Left kidney (tissue), 2 donors: ENCODE results near the gene FKBP8. TPM values are rescaled to one million over a fixed set of nuclear protein-coding genes. Genes with fewer than 3 reads are reported as not detected.
"Not testable (repeated sequence)": the region's sequence is repeated elsewhere in the genome, so short reads cannot be mapped to it uniquely, and the experiment has no call there.

Experiments used
- DNase-seq: peaks from one replicate; pipeline ENCODE4 v3.0.0-alpha.2; 2013
- polyA plus RNA-seq: library from polyadenylated mRNA; unstranded; fragments of 120-200 nt; gene quantifications from one replicate; pipeline ENCODE4 v1.2.1, GENCODE V29; 2013; ENCODE audit not compliant: insufficient read length

The FKBP8 gene
- polyA plus RNA-seq, 1 donor, result 152 TPM

DNA sequence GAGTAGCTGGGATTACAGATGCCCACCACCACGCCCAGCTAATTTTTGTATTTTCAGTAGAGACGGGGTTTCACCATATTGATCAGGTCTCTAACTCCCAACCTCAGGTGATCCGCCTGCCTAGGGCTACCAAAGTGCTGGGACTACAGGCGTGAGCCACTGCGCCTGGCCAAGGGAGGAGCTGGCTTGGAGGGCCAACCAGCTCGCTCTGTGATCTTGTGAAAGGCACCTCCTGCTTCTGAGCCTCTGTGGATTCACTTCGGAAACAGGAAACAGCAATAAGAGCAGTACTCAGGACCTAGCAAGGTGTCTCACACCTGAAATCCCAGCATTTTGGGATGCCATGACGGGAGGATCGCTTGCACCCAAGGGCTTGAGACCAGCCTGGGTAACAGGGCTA lies 19.5 kb downstream of the FKBP8 start:
- DNase-seq, result no peak

DNA sequence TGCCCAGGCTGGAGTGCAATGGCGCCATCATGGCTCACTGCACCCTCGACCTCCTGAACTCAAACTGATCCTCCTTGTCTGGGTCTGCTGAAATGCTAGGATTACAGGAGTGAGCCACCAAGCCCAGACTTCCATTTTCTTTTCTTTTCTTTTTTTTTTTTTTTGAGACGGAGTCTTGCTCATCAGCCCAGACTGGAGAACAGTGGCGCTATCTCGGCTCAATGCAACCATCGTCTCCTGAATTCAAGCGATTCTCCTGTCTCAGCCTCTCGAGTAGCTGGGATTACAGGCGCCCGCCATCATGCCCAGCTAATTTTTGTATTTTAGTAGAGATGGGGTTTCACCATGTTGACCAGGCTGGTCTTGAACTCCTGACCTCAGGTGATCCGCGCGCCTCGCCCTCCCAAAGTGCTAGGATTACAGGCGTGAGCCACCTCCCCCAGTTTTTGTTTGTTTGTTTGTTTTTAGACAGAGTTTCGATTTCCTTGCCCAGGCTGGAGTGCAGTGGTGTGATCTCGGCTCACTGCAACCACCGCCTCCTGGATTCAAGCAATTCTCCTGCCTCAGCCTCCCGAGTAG lies 20.4 kb downstream of the FKBP8 start:
- not testable (repeated sequence) for DNase-seq

DNA sequence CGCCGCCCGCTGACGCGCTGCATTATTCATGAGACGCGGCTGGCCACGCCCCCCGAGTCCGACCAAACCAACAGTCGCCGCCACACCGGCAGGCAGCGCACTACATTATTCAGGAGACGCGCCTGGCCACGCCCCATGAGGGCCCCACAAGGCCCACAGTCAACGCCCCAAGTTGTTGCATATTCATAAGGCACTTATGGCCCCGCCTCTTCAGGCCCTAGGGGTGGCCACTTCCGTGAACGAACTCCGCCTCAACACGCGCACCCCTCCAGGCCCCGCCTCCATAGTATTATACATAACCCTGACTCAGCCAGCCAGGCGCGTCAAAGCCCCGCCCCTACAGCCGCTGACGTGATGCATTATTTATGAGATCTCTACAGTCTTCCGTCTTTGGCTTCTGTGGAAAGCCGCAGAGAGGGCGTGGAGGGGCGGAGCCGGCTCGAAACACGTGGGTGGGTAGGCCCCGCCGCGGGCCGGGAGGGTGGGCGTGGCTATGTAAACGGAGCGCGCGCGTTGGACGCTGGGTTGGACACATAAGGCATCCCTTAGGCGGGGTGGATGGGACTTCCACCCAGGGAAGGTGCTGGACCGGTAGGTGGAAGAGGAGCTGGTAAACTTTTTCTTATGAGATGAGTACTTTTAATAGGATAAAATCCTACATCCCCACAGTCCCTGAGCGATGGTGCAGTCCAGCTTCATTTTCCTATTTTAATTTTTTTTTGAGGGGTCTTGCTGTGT lies 21.1 kb downstream of the FKBP8 start:
- peak; percentile 100 for DNase-seq

DNA sequence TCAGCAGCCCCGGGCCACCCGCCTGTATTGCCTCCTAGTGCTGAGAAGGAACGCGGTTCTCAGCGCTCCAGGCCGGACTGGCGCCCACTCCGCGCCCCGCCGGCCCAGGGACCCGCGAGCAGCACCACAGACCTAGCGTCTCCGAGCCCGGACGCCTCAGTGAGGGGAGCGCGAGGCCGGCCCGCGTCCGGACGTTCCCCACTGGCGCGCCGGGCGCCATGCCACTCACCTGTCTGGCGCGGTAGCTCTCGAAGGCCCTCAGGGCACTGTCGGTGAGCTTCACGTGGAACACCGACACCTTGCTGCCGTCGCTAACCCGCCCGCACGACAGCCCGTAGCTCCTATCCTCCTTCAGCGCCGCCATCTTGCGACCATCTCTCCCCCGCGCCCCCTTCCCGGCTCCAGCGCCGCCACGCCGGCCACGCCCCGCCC lies 21.7 kb downstream of the FKBP8 start, which contains the start of gene ELL:
TSS of gene ELL (minus strand) at position 379 of the 432 bp plus-strand sequence. CDS start at position 364, 15 bp downstream.
- DNase-seq, result no peak

DNA sequence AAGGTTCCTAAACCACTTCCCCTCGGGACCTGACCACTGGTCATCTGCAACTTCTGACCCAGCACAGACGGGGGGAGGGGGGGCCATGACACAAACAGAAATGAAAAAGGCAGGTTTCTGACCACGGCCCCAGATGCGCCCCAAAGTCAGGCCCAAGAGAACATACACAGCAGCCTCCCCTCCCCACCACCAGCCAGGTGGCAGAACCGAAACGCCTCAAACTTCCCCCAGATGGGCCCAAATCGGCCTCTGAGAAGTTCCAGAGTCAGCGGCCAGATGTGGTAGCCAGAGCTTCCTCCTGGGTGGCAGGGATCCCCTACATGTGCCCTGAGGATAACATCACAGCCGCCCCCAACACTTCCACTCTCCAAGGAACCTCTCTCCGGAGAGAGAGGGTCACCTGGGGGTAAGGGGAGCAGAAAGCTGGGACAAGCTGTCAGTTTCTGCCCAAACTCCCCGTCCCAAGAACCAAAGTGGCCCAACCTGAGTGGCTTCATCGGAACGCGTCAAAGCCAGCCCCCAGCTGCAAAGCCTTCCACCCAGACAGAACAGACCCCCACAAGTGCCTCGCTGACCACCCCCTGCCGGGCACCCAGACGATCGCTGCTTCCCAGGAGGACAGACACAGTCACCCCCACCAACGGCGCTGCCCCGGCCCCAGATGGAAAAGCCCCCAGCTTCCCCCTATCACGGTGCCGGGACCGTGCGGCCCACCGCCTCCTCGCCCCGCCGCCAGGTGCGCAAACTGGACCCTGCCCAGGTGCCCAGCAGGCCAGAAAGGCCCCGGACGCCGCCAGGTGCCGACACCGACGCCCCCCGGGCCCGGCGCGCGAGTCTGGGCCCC lies 22.3 kb downstream of the FKBP8 start:
- no peak for DNase-seq

- peak; percentile 72 for DNase-seq
Observed at GRCh38 chr19:18519962-18520847, 23.2 kb downstream of the FKBP8 start.

DNA sequence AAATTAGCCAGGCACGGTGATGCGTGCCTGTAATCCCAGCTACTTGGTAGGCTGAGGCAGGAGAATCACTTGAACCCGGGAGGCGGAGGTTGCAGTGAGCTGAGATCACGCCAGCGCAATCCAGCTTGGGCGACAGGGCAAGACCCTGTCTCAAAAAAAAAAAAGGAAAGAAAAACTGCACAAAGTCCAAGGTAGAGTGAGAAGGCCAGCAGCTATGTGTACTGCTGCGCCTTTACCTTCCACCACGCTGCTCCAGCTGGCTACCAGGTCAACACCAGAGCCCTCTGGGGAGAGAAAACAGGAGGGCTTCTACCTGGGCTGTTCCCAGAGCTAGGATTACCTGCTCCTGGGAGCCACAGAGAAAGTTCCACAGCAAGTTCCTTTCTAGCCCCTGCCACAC lies 24.7 kb downstream of the FKBP8 start:
- DNase-seq, result no peak

GRCh38 chr19:18517606-18518005 lies 25.8 kb downstream of the FKBP8 start:
- no peak for DNase-seq

DNA sequence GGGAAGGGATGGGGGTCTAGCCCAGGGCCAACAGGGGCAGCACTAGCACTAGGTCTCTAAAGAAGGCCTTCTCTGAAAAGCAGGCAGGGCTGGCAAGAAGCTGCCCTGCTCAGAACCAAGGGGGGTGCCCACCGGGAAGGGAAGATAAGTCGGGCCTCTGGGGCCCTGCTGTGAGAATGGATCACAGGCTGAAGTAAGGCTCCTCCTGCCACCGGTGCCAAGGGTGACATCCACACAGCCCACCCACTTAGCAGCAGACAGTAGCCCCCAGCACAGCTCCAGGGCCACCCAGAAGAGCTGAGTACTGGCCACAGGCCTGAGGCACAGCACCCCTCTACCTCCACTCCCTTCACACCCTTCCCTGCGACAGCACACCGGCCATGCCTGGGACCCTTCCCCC lies 27.4 kb downstream of the FKBP8 start:
- DNase-seq, result no peak

- DNase-seq, result peak; percentile 63
Observed at GRCh38 chr19:18514800-18515682, 28.3 kb downstream of the FKBP8 start.

GRCh38 chr19:18513868-18514267 lies 29.5 kb downstream of the FKBP8 start:
- no peak for DNase-seq

GRCh38 chr19:18510216-18510615 lies 33.2 kb downstream of the FKBP8 start:
- no peak for DNase-seq

DNA sequence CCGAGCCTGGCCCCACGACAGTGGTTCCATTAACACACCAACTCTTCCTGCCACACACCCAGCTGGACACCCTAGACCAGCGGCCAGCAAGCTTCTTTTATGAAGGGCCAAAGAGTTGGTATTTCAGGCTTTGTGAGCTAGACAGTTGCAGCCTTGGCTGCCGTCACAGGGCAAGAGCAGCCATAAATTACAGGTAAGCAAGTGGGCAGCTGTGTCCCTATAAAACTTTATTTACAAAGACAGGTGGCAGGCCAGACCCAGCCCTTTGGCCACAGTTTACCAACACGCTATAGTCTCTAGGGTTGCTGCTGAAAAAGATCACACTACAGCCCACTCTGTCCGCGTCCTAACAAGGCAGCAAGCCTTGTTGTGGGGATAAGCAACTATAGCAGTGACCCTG lies 34.8 kb downstream of the FKBP8 start:
- DNase-seq, result no peak

DNA sequence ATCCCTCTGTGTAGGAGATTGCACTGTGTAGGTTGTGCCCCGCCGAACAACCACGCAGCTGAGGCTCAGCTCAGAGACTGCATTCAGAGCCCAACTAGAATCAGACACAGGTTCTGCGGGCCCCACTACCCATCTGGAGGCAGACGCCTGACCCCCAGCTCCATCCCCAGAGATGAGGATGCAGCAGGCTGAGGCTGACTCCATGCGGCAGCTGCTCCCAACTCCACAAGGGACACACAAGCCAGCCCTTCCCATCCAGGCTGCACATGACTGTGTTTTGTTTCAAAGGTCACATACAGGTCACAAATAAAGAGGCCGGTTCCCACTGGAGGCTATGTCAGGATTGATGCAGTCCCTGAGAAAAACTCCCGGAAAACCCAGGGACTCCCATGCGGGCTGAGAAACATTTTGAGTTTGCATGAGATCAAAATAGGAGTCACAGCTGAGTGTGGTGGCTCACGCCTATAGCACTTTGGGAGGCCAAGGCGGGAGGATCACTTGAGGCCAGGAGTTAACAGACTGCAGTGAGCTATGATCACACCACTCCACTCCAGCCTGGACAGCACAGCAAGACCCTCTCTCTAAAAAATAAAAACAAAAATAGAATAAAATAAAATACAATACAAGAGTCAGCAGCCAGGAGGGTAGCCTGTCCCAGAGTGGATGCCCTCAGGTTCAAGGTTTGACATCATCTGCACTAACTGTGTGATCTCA lies 35.5 kb downstream of the FKBP8 start:
- no peak for DNase-seq

- no peak for DNase-seq
Observed at GRCh38 chr19:18507021-18507726, 36.2 kb downstream of the FKBP8 start.

DNA sequence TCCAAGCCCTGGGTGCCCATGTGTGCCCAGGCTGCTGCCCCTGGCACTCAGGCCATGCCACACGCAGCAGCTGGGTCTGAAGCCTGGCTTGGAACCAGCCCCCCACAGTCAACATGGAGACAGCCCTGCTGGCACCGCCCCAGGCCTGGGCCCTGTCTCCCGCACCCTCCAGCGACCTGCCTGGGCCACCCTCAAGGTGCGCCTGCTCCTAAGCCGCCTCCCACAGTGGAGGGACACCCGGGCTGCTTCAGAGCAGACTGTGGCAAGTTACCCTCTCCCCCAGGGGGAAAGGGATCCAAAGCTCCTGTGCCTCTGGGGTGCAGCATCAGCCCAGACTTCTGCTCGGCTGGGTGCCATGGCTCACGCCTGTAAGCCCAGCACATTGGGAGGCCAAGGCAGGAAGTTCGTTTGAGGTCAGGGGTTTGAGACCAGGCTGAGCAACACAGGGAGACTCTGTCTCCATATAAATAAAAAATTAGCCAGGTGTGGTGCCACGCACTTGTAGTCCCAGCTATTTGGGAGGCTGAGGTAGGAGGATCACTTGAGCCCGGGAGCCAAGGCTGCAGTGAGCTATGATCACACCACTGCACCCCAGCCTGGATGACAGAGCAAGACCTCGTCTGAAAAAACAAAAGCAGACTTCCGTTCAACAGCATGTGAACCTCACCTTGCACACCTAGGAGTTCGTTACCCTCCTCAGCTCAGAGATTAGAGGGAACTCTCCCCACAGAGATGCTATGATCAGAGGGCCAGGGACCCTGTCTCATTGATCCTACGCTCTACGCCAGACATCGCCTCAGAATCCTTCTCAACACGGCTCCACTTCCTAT lies 37.1 kb downstream of the FKBP8 start:
- DNase-seq, result no peak

DNA sequence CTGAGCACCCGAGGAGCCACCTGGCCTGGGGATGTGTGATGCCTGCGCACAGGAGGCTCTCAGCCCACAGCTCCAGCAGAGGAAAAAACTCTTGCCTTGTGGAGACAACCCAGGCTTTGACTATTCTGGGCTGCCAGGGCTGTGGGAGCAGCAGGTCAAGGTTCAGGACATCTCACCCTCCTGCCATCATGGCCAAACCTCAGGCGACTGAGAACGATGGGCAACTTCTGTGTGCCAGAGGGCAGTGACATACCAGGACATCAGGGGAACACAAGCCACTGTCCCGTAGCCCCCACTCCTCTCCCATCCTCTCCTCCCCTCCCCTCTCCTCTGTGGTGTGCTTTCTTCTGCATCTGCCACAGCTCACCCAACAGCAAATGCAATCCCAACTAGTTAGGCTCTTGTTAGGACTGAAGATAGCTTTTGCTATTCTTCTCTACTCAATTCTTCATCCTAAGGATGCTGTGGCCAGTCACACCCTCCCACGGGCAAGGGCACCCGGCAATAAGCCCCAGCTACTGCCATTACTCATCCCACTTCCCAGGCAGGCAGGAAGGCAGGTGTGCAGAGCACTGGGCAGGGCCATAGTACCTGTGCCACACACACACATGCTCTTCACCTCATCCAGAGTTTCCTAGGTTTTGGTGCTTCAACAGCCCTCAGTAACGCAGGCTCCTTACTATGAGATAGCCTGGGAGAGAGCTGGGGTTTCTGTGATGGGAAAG lies 38.3 kb downstream of the FKBP8 start:
- no peak for DNase-seq
